Measurements from ENCODE around the gene TRRAP.
"Not testable (repeated sequence)": the region's sequence is repeated elsewhere in the genome, so short reads cannot be mapped to it uniquely, and the experiment has no call there.

TRRAP gene

DNA sequence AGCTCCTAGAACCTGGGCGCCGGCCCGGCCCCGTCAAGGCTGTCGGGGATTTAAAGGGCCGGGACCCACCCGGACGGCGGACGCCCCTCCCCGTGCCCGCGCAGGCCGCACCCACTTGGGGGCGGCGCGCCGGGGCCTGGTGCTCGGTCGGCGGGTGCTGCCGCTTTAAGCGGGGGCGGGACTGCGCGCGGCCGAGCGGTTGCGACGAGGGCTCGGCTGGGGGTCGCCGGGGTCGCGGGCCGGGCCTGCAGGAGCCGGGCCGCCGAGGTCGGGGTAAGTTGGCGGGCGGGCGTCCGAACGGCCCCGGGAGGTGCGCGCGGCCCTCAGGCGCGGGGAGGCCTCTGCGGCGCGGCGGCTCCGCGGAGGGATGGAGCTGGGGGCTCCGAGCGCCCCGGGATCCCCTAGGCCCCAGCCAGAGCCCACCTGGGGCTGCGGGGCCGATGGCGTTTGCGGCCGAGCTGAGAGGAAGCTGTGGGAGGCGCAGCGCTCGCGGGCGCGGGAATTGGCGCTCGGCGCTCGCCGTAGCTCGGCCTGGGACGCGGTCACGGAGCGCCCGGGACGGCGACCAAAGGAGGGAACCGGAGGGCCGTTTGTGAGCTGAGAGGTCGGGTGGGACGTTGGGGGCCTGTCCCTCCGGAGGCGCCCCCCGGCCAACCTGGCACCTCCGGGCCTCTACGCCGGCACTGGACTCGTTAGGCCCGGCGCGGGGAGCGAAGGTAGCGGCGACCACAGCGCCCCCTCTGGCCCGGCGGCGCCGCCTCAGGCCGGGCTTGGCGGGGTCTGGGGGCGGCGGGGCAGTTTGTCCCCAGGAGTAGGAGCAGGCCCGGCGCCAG, at the start of gene TRRAP:
Gene TRRAP (plus strand): TSS at position 168 of the 833 bp plus-strand sequence. CDS start 2,619 bp downstream, outside the sequence.
- TF ChIP-seq GATA1 (IDR thresholded peaks at IDR 0.05; ENCODE audit: low read depth, low read length) (no peak), POLR2A (IDR thresholded peaks at IDR 0.05; ENCODE audit: low read length) (peak; percentile 51)
- peak; percentile 86 to 91 for DNase-seq

DNA sequence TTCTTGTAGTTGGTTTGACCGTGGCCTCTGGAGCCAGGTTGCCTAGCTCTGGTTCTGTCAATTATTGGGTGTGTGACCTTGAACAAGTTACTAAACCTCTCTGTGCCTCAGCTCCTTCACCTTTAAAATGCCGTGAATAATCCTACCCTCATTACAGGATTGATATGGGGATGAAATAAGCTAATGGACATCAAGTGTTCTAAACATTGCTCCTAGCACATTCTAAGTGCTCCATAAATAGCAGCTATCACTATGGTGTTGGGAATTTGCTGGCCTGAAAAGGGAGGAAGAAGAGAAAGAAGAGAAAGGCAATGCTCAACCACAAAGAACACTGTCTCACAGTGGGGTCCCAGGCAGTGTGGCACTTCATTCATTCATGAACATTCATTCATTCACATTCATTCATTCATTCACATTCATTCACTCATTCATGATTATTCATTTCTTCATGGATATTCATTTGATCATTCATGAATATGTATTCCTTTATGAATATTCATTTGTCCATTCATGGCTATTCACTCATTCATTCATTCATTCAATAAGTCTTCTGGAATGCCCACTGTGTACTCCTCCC, 47.3 kb upstream of the TRRAP start:
- DNase-seq = no peak
- TF ChIP-seq GATA1 (IDR thresholded peaks at IDR 0.05; ENCODE audit: low read depth, low read length) = no peak
- no peak for TF ChIP-seq POLR2A (IDR thresholded peaks at IDR 0.05; ENCODE audit: low read length)

DNA sequence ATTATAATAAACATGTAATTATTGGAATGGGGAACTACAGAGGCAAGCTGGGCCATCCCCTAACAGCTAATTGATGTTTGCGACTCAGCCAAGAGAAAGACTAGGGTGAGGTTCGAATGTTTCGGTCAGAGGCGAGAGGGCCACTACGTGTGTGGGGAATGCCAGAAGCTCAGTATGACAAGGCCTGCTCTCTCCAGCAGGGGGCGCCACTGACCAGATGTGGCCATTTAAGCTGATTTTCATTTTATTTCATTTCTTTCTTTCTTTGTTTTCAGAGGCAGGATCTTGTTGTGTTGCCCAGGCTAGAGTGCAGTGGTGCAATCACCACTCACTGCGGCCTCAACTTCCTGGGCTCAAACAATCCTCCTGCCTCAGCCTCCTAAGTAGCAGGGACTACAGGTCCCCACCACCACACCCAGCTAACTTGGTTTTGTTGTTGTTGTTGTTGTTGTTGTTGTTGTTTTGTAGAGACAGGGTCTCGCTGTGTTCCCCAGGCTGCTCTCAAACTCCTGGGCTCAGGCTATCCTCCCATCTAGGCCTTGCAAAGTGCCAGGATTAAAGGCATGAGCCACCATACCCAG, 46.6 kb upstream of the TRRAP start:
- DNase-seq = peak; percentile 44 to 69
- TF ChIP-seq GATA1 (IDR thresholded peaks at IDR 0.05; ENCODE audit: low read depth, low read length) (no peak), POLR2A (IDR thresholded peaks at IDR 0.05; ENCODE audit: low read length) (no peak)

DNA sequence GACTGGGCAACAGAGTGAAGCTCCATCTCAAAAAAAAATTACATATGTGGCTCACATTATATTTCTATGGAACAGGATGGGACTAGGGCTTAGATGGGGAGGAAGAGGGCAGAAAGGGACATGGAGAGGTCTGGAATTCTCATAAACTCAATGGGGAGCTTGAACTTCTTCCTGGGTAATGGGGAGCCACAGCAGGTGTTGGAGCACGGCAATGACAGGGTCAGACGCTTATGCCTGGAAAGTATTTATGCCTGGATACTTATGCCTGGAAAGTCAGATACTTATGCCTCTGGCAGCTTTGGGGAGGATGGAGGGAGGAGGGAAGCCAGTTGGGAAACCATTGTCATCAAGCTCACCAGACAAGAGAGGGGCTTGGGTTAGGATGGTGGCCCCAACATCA, 45.3 kb upstream of the TRRAP start:
- no peak for TF ChIP-seq GATA1 (IDR thresholded peaks at IDR 0.05; ENCODE audit: low read depth, low read length)
- TF ChIP-seq POLR2A (IDR thresholded peaks at IDR 0.05; ENCODE audit: low read length) = no peak
- no peak for DNase-seq

DNA sequence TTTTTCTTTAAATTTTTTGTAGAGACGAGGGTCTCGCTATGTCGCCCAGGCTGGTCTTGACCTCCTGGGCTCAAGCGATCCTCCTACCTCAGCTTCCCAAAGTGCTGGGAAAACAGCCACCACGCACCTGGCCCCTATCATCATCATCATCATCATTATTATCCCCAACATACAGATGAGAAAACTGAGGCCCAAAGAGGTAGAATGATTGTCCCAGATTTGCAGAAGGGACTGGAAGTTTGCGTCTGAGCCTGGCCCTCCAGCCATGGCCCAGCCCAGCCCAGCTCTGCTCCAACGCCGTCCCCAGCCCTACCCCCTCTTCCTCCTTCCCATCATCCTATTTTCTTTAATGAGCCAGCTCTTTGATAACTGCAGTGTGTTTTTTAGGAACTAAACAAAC, 43.4 kb upstream of the TRRAP start:
- no peak for DNase-seq
- no peak for TF ChIP-seq GATA1 (IDR thresholded peaks at IDR 0.05; ENCODE audit: low read depth, low read length)
- TF ChIP-seq POLR2A (IDR thresholded peaks at IDR 0.05; ENCODE audit: low read length) = no peak

DNA sequence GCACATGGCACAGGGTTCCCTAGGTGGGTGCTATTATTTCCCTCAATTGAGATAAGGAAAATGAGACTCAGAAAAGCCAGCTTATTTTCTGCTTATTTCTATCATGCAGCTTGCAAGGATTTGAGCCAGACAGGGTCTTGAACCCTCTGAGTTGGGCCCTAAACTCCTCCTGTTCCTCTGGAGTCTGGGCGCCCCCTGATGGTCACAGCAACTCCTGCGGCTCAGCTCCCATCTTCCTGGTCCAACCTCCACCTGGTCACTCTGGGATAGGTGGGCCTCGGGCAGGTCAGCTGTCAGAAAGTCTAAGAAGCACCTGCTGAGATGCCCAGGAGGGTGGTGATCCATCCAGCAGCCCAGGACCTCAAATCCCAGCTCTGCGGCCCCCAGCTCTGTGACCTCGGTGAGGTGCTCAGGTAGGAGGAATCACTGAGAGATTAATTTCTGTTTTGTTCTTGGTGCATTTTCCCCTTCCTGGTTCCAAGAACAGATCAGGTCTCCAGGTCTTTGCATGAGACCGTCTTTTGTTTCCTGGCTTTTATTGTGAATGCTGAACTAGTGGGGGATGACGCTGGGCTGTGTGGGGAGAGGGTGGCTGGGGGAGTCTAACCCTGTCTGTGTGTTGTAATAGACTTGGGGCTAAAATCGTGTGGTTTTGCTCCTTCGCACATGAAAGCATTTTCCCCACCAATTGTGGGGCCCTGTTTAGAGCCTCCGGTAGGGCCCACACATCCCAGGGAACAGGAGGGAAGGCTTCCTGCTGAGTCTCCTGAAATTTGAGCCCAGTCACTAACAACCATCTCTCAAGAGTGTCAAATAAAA, 41.3 kb upstream of the TRRAP start:
- TF ChIP-seq POLR2A (IDR thresholded peaks at IDR 0.05; ENCODE audit: low read length) = no peak
- TF ChIP-seq GATA1 (IDR thresholded peaks at IDR 0.05; ENCODE audit: low read depth, low read length) = no peak
- DNase-seq = peak; percentile 15 to 34

DNA sequence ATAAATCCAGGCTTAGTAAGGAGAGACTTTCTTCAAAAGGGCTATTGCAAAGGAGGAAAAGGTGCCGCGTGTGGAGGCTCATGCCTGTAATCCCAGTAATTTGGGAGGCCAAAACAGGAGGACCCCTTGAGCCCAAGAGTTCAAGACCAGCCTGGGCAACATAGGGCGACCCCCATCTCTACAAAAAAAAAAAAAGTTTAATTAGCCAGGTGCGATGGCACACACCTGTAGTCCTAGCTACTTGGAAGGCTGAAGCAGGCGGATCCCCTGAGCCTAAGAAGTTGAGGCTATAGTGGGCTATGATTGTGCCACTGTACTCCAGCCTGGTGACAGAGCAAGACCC, 40.7 kb upstream of the TRRAP start:
- no peak for DNase-seq
- no peak for TF ChIP-seq GATA1 (IDR thresholded peaks at IDR 0.05; ENCODE audit: low read depth, low read length)
- TF ChIP-seq POLR2A (IDR thresholded peaks at IDR 0.05; ENCODE audit: low read length) = no peak

DNA sequence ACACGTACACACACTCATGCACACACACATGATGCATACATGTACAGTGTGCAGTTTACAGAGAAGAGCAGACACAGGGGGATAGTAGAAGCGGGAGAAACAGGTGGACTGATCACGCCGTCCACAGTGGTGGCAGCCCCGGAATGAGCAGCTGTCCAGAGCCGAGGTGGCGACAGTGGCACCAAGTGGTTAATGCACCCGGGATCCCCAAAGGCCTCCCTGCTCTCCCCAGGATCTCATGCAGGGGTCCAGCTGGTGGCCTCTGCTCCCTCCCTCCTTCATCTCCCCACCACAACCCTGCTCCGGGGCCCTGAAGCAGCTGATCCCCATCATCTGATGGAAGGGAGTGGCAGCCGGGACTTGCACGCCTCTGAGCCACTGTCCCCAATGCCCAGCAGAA, 38.2 kb upstream of the TRRAP start:
- no peak for DNase-seq
- no peak for TF ChIP-seq GATA1 (IDR thresholded peaks at IDR 0.05; ENCODE audit: low read depth, low read length)
- no peak for TF ChIP-seq POLR2A (IDR thresholded peaks at IDR 0.05; ENCODE audit: low read length)

DNA sequence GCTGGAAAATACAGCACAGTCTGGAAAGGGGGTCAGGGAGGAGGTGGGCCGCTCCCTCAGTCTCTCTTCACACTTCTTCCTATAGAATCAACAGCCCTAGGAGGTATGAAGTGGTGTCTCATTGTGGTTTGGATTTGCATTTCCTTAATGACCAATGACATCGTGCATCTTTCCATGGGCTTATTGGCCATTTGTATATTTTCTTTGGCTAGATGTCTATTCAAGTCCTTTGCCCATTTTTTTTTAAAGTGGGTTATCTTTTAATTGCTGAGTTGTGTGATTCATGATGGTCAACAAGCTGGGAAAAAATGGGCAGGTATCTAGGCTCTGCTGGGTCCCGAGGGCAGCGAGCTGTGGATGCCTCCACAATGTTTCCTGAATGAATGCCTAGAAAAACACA, 37.6 kb upstream of the TRRAP start:
- TF ChIP-seq GATA1 (IDR thresholded peaks at IDR 0.05; ENCODE audit: low read depth, low read length) (no peak), POLR2A (IDR thresholded peaks at IDR 0.05; ENCODE audit: low read length) (no peak)
- DNase-seq = no peak

DNA sequence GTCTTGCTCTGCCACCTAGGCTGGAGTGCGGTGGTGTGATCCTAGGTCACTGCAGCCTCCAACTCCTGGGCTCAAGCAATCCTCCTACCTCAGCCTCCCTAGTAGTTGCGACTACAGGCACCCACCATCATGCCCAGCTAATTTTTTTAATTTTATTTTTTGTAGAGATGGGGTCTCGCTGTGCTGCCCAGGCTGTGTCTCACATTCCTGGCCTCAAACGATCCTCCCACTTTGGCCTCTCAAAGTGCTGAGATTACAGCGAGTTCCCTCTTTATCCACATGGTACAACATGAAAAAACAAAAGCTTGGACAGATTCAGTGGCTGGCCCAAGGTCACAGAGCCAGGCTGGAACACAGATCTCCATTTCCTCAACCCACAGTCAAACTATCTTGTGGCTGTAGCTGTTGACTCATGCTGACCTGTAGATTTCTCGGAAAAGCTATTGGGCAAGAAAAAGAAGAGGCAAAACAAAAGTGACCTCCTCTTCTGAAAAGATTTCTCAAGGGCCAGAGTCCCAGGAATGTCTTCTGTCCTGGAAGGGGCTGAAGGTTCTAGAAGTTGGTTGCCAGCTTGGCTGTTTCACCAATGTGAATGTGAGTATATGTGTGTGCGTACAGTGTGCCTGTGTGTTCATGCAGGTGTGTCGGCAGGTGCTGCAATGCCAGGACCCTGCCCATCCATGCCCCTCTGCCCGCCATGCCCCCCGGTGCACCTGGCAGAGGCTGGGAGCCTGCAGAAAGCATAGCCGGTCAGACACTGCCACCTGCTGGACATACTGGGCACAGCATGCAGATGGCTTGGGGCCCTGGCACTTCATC, 36.9 kb upstream of the TRRAP start:
- DNase-seq = peak; percentile 36 to 72
- TF ChIP-seq POLR2A (IDR thresholded peaks at IDR 0.05; ENCODE audit: low read length) (no peak), GATA1 (IDR thresholded peaks at IDR 0.05; ENCODE audit: low read depth, low read length) (no peak)

DNA sequence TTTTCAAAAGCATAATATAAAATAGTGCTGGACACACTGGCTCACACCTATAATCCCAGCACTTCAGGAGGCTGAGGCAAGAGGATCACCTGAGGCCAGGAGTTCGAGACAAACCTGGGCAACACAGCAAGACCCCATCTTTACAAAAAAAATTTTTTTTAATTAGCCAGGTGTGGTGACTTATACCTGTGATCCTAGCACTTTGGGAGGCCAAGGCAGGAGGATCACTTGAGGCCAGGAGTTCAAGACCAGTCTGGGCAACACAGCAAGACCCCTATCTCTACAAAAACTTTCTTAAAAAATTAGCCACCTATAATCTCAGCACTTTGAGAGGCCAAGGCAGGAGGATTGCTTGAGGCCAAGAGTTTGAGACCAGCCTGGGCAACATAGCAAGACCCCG, 35.8 kb upstream of the TRRAP start:
- not testable (repeated sequence) for DNase-seq

DNA sequence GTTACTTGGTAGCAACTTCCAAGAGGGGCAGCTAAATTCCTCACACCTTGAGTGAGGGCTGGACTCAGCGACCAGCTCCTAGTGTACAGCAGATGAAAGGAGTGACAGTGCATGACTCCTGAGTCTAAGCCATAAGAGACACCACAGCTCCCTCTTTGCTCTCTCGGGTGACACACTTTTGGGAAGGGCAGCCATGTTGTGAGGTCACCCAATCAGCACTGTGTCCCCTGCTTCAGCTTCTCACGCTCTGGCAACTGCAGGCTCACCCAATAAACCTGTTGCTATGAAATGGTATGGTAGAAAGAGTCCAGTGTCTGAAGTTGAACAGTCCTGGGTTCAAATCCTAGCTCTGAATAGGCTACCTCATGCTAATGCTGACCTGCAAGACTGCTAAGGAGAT, 29.4 kb upstream of the TRRAP start:
- TF ChIP-seq GATA1 (IDR thresholded peaks at IDR 0.05; ENCODE audit: low read depth, low read length) = no peak
- TF ChIP-seq POLR2A (IDR thresholded peaks at IDR 0.05; ENCODE audit: low read length) = no peak
- DNase-seq = no peak

DNA sequence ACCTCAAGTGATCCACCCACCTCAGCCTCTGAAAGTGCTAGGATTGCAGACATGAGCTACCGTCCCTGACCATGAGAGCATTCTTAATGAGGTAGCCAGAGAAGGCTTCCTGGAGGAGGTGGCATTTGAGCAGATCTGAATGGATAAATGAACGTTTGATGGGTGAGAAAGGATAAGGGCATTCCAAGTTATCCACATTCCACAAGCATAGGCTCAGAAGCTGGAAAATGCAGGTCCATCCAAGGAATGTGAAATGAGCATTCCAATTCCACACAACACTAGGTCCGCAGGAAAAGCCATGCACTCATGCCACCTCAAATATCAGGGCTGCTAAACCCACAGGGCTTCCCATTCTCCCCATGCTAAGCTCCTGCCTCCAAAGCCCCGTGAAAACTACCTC, 25.5 kb upstream of the TRRAP start:
- TF ChIP-seq POLR2A (IDR thresholded peaks at IDR 0.05; ENCODE audit: low read length) (no peak), GATA1 (IDR thresholded peaks at IDR 0.05; ENCODE audit: low read depth, low read length) (no peak)
- DNase-seq = no peak

All from erythroblast (primary cell).